CD4-positive, alpha-beta T cell treated with Interleukin-4 for 4 hours (primary cell): Measurements from ENCODE around the gene TBC1D5.

Source experiments
- DNase-seq: peaks from one replicate; pipeline ENCODE4 v3.0.0-alpha.2; 2020

The TBC1D5 gene

GRCh38 chr3:17456046-17456445 is 286.4 kb downstream of the TBC1D5 start:
- DNase-seq: no peak

GRCh38 chr3:17444865-17445264 is 297.6 kb downstream of the TBC1D5 start:
- DNase-seq: no peak

- DNase-seq: no peak
These were observed 299.3 kb downstream of the TBC1D5 start for GRCh38 chr3:17443142-17443541.

DNA sequence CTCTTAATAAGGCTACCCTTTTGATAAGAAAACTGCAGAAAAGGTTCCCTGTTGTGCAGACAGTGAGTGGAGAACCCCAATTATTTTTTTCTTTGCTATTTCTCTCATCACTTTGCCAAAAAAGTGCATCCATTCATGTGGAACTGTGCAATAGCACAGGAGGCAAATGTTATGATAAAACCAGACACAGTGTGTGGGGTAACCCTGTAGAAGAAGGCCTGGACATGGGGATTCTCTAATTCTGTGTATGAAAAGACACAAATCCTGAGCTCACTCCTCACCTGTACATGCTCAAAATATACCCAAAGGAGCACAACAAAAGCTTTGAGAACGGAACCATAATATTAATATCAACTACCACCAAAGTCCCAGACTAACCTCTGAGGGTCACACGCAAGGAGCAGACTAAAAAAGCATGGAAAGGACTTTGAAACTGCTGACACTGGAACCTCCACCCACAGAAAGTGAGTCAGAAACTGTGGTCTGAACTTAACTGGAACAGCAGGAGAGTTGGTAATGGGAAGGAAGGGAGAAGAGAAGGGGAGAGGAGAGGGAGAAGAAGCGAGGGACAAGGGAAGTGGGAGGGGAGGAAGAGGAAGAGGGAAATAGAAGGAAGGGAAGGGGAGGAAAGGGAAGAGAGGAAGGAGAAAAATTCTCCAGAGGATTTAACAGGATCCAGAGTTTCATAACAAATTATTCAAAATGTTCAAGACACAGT is 299.9 kb downstream of the TBC1D5 start:
- no peak for DNase-seq

- DNase-seq: no peak
These were observed 308.6 kb downstream of the TBC1D5 start for GRCh38 chr3:17433876-17434275.

DNA sequence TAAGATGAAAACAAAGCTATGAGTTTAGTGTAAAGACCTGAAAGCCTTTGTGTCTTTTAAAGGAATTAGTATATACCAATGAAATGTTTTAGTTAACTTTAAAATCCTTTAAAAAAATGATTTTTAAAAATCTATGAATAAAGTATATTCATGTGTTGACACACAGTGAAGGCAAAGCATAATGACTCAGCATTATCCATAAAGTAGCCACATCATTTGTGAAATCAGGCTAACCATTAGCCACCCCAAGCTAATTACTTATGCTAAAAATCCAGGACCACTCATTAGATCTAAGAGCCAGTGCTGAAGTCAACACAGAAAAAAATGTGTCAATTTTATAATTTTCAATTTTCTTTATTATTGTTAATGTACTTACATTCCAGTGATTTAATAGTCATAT is 310.2 kb downstream of the TBC1D5 start:
- DNase-seq: no peak

- no peak for DNase-seq
These were observed 310.9 kb downstream of the TBC1D5 start for GRCh38 chr3:17431484-17432045.

DNA sequence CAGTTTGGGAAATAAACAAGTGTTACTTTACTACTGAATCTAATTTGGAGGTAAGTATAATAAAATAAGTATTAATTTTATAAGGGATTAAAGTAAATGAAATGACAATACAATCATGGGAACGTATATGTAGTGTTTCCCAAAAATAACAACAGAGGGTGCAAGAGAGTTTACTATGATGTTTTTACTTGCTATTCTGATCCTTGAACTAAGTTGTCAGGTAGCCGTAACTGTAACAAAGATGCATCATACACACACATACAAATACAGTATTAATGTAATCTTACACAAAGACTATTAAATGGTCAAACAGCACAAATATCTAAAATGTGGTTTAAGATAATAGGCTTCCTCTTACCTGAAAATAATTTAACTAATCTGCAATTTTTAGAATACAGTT is 311.4 kb downstream of the TBC1D5 start:
- no peak for DNase-seq

DNA sequence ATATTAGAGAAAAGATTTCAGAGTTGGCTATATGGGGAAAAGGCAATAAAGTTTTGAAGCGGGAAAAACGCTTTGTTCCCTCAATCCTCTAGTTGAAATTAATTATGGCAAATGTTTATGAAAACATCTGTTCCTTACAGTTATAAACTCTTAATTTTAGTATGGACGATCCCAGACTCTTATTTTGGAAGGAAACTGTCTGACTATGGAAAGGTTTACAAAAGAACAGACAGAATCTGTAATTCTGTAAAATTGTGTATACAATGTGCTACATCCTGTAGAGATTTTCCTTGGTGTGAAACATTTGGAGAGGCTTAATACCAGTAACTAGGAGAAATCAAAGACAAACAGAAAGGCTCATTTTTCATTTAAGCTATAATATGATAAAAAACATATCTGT is 311.8 kb downstream of the TBC1D5 start:
- DNase-seq: no peak

DNA sequence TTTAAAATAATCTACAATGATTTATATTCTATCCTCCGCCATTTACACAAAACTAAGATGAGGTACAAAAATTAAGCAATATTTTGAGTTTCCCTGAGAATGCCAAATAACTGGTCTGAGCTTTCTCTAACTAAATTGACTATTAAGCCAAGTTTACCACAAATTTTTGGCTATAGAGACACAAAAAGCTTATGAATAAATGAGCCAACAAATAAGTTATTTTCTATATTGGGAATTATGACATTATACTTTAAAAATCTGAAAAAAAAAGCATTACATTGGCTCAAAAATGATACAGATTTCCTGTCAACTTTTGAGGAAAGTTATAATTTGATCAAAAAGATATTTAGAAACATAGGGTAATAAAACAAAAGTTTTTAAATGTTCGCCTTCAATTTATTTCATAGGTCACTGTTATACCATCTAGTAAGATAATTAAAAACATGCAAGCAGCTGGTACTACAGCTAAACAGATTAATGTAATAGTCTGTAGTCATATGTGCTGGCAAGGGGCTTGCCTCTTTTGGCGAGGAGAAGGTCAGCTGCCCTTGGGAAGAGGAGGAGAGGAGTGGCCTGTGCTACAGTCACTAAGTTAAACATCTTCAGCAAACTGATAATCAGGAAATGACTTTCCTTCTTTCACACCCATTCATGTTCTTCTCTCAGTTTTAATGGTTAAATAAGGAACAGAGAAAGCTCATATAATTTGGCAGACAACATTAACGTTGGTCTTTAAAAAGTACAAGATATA is 318.5 kb downstream of the TBC1D5 start:
- DNase-seq: no peak

DNA sequence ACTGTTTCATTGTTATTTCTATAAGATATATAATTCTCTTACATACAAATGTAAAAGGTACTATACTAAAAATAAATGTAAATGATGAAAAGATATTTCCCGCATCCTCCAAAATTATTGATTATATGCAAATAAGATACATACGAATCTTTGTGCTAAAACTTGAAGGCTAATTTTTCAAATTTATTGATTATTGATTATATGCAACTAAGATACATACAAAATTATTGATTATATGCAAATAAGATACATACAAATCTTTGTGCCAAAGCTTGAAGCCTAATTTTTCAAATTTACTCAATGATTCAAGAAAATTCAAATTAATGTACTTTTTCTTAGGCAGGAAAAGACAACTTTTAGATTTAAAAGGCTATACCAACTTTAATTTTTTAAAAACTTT is 319.8 kb downstream of the TBC1D5 start:
- no peak for DNase-seq

- DNase-seq: no peak
These were observed 321.8 kb downstream of the TBC1D5 start for GRCh38 chr3:17420668-17421067.

GRCh38 chr3:17412950-17413530 is 329.4 kb downstream of the TBC1D5 start:
- peak; percentile 63 for DNase-seq

GRCh38 chr3:17411157-17411877 is 331.1 kb downstream of the TBC1D5 start:
- no peak for DNase-seq

DNA sequence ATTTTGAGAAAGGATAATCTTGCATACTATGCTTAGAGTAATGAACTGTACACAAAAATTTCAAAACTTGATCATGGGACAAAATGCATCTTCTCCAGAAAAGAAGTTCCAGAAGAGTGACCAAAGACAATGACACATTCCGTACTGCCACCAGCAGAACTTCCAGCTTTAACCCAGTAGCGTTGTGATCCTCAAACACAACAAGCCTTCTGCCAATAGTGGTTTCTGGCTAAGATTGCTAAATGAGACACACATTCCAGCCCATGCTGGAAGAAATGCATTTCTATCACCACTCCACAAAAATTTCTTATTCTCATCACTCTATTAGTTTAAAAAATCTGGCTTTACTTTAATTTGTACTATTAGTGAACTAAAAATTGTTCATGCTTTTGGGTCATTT is 334.9 kb downstream of the TBC1D5 start:
- DNase-seq: no peak

DNA sequence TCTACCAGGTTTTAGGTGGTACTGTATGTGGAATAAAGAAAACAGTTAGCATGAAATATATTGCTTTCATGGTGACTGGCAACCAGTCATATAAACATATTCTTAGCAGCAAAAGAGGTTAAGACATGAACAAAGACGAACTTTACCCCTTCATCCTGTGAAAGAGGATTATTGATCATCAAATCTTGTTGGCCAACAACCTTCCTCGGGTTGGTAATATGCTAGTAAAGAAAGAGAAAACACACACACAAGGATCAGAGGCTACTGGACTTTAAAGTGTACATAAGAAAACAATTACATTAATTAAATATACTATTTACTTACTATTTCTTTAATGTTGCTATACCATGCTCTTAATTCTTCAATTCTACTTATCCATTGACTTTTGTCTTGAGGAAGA is 337.9 kb downstream of the TBC1D5 start:
- DNase-seq: no peak

DNA sequence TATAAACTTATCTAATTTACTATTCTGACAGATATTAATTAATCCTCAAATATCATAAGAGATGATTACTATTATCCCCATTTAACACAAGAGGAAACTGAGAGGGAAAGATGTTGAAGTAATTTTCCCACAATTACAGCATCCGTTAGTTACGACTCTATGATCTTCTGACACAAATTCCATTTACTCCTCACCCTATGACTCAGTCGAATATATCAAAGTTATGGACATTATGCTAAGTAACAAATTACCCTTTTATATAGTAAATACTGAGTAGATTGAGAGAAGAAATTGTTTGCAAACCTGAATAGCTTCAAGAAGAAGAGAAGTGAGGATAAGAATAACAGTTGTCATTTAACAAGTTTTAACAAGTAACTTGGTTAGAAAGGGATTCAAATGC is 340.0 kb downstream of the TBC1D5 start:
- DNase-seq: no peak

- no peak for DNase-seq
These were observed 340.5 kb downstream of the TBC1D5 start for GRCh38 chr3:17401912-17402311.

GRCh38 chr3:17399586-17399985 is 342.8 kb downstream of the TBC1D5 start:
- no peak for DNase-seq

DNA sequence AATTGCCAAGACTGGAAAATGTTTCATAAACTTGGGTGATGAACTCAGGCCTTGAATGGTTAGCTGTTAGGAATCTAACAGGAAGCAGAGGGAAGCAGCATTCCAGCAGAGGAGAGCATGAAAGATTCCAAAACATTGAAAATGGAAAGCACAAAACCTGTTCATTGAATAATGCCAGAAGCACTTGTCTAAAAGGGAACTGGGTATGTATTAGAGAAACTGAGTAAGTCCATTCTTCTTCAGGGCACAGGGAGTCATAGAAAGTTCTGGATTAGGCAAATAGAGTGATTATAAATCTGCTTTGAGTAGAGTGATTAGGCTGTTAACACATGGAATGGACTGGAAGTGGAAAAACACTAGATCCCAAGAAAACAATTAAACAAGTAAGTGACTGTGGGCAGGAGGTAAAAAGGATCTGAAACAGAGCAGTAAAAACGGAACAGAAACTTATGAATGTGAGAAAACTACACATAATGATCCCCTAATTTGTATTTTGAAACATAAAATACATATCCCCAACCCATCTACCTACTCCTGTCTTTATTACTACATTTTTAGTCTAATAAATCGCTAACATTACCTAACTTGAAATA is 343.4 kb downstream of the TBC1D5 start:
- DNase-seq: no peak

DNA sequence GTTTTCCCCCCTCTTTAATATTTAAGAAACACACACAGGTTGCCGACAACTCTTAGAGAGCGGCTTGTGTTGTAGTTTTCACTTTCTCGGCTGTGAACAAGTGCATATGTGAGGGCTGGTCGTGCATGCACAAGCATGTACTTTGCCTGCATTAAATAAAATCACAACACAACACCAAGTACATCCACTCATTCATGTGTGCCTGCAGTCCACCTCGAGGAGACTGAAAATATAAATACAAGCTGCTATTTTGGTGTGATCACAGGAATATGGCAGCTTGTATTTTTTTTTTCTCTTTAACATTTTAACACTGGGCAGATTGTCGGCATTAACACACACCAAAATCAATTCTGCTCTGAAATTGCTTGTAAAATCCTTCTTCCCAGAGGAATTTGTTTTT is 346.4 kb downstream of the TBC1D5 start:
- DNase-seq: no peak

DNA sequence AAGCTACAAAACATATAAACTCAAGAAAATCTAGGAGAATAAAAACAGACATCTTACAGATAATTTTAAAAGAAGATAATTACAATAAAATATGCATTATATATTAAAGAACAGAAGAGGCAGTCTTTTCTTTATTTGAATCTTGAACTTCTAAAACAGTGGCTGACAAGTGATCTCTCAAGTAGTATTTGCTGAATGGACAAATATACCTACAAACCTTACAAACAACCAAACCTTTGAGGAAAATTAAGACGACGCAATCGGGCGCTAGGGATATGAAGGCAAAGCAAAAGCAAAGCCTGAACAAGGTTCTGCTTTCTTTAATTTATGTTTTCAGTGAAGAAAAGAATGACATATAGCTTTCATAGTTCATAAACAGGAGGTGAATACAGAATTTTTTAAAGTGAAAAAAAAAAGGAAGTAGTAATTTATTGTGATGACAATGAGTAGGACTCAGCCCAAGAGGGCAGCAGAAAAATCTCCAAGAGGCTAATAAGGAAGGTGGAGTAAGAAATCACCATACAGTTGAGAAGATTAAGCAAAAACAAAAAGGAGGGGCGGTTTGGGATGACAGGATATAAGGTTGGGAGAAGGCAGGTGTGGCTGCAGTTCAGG is 347.8 kb downstream of the TBC1D5 start:
- DNase-seq: no peak
